Vagina (tissue), 2 donors: Measurements from ENCODE around the gene PLA2G7. TPM values are rescaled to one million over a fixed set of nuclear protein-coding genes. Genes with fewer than 3 reads are reported as not detected.

ENCODE experiments used
- DNase-seq, 2 donors: peaks; one replicate each; pipeline ENCODE4 v3.0.0-alpha.2; 2017; ENCODE audit errors: extremely low spot score in 2 of 2
- H3K27ac ChIP-seq: fragments of 200-600 bp; sonication (generic); one replicate; pipeline ENCODE4 v1.5.1; 2019
- H3K27me3 ChIP-seq: fragments of 200-600 bp; sonication (generic); one replicate; pipeline ENCODE4 v1.5.1; 2019
- H3K36me3 ChIP-seq, 2 donors: fragments of 200-600 bp; sonication (generic); one replicate each; pipeline ENCODE4 v1.5.1; 2017 to 2019
- H3K4me1 ChIP-seq: fragments of 200-600 bp; sonication (generic); one replicate; pipeline ENCODE4 v1.5.1; 2019
- H3K4me3 ChIP-seq, 2 donors: fragments of 200-600 bp; sonication (generic); 1 replicate in 1 of 2; 2 replicates in 1 of 2; pipeline ENCODE4 v1.5.1; 2016 to 2019
- H3K9me3 ChIP-seq: fragments of 200-600 bp; sonication (generic); one replicate; pipeline ENCODE4 v1.5.1; 2019
- POLR2A ChIP-seq, 2 donors: fragments of 450-650 bp; IDR thresholded peaks; one replicate each; pipeline ENCODE4 v1.6.1; 2017; ENCODE audit warnings: antibody characterized with exemption in 2 of 2, mild to moderate bottlenecking in 2 of 2, moderate library complexity in 2 of 2
- POLR2AphosphoS5 ChIP-seq, 2 donors: sonication (generic); formaldehyde crosslinking; IDR thresholded peaks; one replicate each; pipeline ENCODE4 v1.9.0; 2017; ENCODE audit warnings: antibody characterized with exemption in 2 of 2, mild to moderate bottlenecking in 2 of 2, low read depth in 1 of 2; ENCODE audit not compliant: insufficient read depth in 1 of 2
- intact Hi-C: fragments of 100-400 bp; cut with DNase I; formaldehyde crosslinking; loops from one replicate; pipeline ENCODE4 v1.15.1; 2023
- total RNA-seq: library from RNA; depleted of rRNA; stranded (reverse); fragments of >200 nt; gene quantifications from one replicate; pipeline ENCODE4 v1.2.3, GENCODE V29; 2016
- TF ChIP-seq, protein P1 (sequence below), 3 experiments: fragments of 450-650 bp in 2 of 3; fragments of 200-600 bp in 1 of 3; sonication (generic) in 1 of 3; IDR thresholded peaks; one replicate each; pipeline ENCODE4 v1.5.1; 2017 to 2019; ENCODE audit warnings: antibody characterized with exemption in 3 of 3, mild to moderate bottlenecking in 2 of 3, moderate library complexity in 2 of 3

Gene PLA2G7
- total RNA-seq, 1 donor from 2014 or later, result not detected

DNA sequence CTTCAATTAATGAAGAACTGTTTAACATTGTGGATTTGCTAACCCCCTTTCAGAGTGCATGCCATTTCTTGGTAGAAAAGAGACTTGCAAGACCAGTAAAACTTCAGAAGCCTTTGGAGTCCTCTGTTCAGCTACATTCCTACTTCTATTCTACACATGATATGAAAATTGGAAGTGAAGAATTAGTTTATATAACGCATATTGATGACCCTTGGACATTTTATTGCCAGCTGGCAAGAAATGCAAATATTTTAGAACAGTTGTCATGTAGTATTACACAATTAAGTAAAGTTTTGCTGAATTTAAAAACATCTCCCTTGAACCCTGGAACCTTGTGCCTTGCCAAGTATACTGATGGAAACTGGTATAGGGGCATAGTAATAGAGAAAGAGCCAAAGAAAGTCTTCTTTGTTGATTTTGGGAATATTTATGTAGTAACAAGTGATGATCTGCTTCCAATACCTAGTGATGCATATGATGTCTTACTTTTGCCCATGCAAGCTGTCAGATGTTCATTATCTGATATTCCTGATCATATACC, 44.2 kb downstream of the PLA2G7 start:
- Histone ChIP-seq H3K36me3 (no peaks in the 10 kb centered on the region), H3K4me1 (no peaks in the 10 kb centered on the region), H3K4me3 (no peak overlapping the region), H3K9me3 (no peaks in the 10 kb centered on the region), H3K27me3 (no peaks in the 10 kb centered on the region), H3K27ac (no peak overlapping the region)
- intact Hi-C loops, result no loop called here
- no peak for DNase-seq
- no peak for TF ChIP-seq POLR2AphosphoS5 (IDR thresholded peaks at IDR 0.05; ENCODE audit: insufficient read depth in 1 of 2, low read depth in 1 of 2)
- TF ChIP-seq, protein P1, sequence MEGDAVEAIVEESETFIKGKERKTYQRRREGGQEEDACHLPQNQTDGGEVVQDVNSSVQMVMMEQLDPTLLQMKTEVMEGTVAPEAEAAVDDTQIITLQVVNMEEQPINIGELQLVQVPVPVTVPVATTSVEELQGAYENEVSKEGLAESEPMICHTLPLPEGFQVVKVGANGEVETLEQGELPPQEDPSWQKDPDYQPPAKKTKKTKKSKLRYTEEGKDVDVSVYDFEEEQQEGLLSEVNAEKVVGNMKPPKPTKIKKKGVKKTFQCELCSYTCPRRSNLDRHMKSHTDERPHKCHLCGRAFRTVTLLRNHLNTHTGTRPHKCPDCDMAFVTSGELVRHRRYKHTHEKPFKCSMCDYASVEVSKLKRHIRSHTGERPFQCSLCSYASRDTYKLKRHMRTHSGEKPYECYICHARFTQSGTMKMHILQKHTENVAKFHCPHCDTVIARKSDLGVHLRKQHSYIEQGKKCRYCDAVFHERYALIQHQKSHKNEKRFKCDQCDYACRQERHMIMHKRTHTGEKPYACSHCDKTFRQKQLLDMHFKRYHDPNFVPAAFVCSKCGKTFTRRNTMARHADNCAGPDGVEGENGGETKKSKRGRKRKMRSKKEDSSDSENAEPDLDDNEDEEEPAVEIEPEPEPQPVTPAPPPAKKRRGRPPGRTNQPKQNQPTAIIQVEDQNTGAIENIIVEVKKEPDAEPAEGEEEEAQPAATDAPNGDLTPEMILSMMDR (IDR thresholded peaks at IDR 0.05), result no peak
- TF ChIP-seq POLR2A (IDR thresholded peaks at IDR 0.05), result no peak

GRCh38 chr6:46690141-46690755, 44.9 kb downstream of the PLA2G7 start:
- Histone ChIP-seq H3K4me1 (no peaks in the 10 kb centered on the region), H3K4me3 (no peak overlapping the region), H3K27ac (no peak overlapping the region), H3K36me3 (no peaks in the 10 kb centered on the region), H3K27me3 (no peaks in the 10 kb centered on the region), H3K9me3 (no peaks in the 10 kb centered on the region)
- no peak for TF ChIP-seq POLR2A (IDR thresholded peaks at IDR 0.05)
- TF ChIP-seq, protein P1 (IDR thresholded peaks at IDR 0.05), result no peak
- no peak for TF ChIP-seq POLR2AphosphoS5 (IDR thresholded peaks at IDR 0.05; ENCODE audit: insufficient read depth in 1 of 2, low read depth in 1 of 2)
- no peak for DNase-seq
- intact Hi-C loops, result no loop called here

DNA sequence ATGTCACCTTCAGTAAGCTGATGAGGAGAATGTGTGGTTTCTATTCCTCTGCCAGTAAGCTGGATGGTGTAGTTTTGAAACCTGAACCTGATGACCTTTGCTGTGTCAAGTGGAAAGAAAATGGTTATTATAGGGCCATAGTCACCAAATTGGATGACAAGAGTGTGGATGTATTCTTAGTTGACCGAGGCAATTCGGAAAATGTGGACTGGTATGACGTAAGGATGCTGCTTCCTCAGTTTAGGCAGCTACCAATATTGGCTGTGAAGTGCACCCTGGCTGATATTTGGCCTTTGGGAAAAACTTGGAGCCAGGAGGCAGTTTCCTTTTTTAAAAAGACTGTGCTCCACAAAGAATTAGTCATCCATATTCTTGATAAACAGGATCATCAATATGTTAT, 45.5 kb downstream of the PLA2G7 start:
- Histone ChIP-seq H3K36me3 (no peaks in the 10 kb centered on the region), H3K4me3 (no peak overlapping the region), H3K9me3 (no peaks in the 10 kb centered on the region), H3K27me3 (no peaks in the 10 kb centered on the region), H3K4me1 (no peaks in the 10 kb centered on the region), H3K27ac (no peak overlapping the region)
- DNase-seq, result no peak
- TF ChIP-seq, protein P1 (IDR thresholded peaks at IDR 0.05), result no peak
- no peak for TF ChIP-seq POLR2A (IDR thresholded peaks at IDR 0.05)
- TF ChIP-seq POLR2AphosphoS5 (IDR thresholded peaks at IDR 0.05; ENCODE audit: insufficient read depth in 1 of 2, low read depth in 1 of 2), result no peak
- intact Hi-C loops, result no loop called here

- H3K4me1 ChIP-seq, result no peaks in the 10 kb centered on the region
- intact Hi-C loops, result no loop called here
- H3K27me3 ChIP-seq, result no peaks in the 10 kb centered on the region
- TF ChIP-seq POLR2A (IDR thresholded peaks at IDR 0.05) (no peak), POLR2AphosphoS5 (IDR thresholded peaks at IDR 0.05; ENCODE audit: insufficient read depth in 1 of 2, low read depth in 1 of 2) (no peak)
- TF ChIP-seq, protein P1 (IDR thresholded peaks at IDR 0.05), result no peak
- DNase-seq, result no peak
- no peaks in the 10 kb centered on the region for H3K36me3 ChIP-seq
- H3K4me3 ChIP-seq, result no peak overlapping the region
- H3K9me3 ChIP-seq, result no peaks in the 10 kb centered on the region
- H3K27ac ChIP-seq, result no peak overlapping the region
These were observed 46.2 kb downstream of the PLA2G7 start for GRCh38 chr6:46688966-46689335.
